Amniotic stem cell (primary cell): Measurements from ENCODE around the gene CD226.
"Not testable (repeated sequence)": the region's sequence is repeated elsewhere in the genome, so short reads cannot be mapped to it uniquely, and the experiment has no call there.

Experiments used
- DNase-seq: peaks from one replicate; lab custom pipeline; 2025; lab: John Stamatoyannopoulos, UW

CD226 gene

GRCh38 chr18:69956665-69957620 is 9.3 kb upstream of the CD226 start:
- no peak for DNase-seq

DNA sequence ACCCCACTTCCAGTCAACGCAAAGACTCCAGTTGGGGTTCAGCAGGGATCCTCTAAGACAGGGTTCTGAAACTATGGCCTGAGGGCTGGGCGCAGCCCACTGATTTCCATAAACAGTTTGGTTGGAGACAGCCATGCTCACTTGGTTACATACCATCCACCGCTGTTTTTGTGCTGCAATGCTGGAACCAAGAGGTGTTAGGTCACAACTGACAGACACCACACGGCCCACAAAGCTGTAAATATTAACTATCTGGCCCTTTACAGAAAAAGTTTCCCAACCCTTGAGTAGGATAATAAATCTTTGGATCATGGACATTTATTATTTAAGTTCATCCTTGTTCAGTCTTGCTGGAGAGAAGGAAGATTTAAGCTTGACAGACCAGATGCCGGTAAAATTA is 8.4 kb upstream of the CD226 start:
- DNase-seq: no peak

DNA sequence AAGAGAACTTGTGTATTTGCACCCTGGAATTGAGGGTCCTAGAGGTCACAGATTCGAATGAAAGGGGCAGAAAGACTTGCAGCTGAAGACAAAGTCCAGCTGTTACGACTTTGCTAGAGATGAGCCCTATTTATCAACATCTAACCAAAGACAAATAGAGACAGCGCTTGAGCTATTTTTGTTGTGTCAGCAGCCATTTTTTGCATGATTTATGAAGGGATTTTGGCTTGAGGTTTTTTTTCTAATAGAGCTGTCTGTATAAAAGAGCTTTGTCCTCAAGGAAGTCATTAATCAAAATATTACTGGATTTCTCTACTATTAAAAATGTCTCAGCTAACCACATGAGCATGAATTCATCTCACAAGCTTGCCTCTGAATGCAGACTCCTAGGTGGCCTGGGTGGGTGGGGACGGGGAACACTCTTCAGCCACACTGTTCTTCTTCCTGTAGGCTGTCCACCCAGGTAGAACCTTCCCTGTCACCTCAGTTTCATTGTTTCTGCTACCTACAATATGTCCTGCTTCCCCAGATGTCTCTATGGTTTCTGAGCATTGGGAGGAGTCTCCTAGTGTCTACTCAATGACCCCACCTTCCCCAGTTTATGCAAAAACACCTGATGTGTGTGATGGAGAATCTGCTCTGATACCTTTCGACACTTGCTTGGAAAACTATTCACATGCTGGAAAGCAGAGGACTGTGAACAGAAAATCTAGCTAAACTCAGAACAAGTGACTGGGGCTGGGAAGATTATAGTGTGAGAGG is 7.2 kb upstream of the CD226 start:
- DNase-seq: no peak

DNA sequence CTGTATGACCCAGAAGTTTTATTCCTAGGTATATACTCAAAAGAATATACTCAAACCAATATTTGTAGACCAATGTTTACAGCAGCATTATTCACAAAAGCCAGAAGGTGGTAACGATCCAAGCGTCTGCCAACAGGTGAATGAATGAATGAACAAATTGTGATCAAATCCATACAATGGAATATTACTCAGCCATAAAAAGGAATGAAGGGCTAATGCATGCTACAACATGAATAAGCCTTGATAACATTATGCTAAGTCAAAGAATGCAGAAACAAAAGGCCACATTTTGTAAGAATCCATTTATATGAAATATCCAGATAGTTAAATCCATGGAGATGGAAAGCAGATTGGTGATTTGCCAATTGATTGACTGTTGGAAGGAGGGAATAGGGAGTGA is 5.5 kb upstream of the CD226 start:
- no peak for DNase-seq

GRCh38 chr18:69951182-69951581 is 3.5 kb upstream of the CD226 start:
- no peak for DNase-seq

DNA sequence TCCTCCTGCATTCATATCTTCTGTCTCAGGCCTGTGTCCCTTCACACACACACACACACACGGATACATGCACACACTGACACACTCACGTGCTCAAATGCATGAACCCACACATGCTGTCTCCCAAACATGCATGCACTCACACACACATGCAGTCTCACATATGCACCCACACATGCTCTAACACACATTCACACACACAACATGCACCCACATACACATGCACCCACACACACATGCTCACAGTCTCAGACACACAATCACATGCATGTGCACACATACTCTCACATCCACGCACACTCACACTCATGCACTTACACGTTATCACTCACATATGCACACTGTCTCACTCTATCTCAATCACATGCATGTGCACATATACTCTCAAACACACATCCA is 1.9 kb upstream of the CD226 start:
- no peak for DNase-seq

GRCh38 chr18:69948919-69949537 is 1.4 kb upstream of the CD226 start:
- no peak for DNase-seq

- no peak for DNase-seq
Measured at GRCh38 chr18:69948256-69948655, 583 bp upstream of the CD226 start.

DNA sequence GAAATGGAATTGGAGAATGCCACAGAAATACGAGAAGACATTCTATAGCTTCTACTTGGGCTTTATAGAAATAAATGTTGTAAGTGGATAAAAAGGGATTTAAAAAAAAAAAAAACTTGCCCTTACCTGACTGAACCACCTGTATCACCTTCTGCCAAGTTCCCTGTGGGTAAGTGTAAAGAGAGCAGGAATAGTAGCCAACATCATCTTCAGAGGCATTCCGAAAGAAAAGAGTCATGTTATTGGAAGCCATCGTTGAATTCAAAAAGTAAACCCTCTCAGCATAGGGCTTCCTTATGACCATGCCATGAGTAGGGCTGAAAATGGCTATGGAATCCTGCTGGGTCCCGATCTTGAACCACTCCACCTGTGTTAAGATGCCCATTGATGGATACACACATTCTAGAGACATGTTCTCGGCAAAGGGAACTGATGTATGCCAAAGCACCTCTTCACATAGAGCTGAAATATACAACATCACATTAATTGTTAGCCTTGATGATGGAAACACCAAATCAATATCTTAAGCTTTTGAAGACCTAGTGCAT is 991 bp downstream of the CD226 start:
- no peak for DNase-seq

- no peak for DNase-seq
Measured at GRCh38 chr18:69945220-69946114, 2.2 kb downstream of the CD226 start.

DNA sequence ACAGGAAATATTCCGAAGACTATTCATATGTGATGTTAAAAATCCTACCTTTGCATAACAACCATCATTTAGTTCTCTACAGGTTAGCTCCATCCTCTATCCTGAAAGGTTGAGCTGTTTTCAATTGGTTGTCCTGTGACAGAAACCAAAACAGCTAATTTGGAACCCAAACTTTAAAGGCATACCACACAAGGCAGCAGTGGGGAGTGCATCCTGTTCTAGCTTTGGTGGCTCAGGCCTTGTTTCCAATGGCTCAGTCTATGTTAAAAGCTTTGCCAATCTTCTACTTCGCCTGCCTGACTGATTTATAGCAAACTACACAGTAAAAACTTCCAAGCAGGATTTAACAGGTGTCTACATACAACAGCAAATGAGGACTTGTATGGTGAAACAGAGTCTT is 3.2 kb downstream of the CD226 start:
- no peak for DNase-seq

DNA sequence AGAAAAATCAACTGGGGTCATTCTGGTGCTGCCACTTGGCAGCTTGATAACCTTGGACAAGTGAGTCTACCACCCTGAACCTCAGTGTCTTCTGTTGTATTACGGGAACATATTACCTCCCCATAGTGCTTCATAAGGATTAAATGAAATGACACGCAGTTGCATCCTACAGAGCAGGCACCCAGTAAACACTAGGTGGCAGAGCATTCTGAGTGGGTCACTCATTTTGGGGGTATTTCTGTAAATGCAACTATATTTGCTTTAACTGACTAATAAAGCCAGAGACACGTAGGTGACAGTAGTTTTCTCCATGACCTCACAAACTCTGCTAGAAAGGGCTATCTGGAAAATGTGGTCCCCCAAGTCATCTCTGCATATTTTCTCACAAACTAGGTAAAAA is 4.7 kb downstream of the CD226 start:
- DNase-seq: no peak

- DNase-seq: no peak
Measured at GRCh38 chr18:69941183-69941582, 6.5 kb downstream of the CD226 start.

DNA sequence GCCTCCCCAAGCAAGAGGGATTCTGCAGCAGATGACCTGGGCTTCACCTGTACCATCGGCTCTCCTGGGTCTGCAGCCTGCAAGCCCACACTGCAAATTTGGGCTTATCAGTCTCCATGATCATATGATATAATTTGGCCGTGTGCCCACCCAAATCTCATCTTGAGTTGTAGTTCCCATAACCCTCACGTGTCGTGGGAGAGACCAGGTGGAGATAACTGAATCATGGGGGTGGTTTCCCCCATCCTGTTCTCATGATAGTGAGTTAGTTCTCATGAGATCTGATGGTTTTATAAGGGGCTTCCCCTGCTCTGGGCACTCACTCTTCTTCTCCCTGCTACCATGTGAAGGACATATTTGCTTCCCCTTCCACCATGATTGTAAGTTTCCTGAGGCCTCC is 7.9 kb downstream of the CD226 start:
- DNase-seq: not testable (repeated sequence)

- DNase-seq: no peak
Measured at GRCh38 chr18:69936191-69936558, 11.5 kb downstream of the CD226 start.

GRCh38 chr18:69935319-69936190 is 12.1 kb downstream of the CD226 start:
- no peak for DNase-seq

- DNase-seq: no peak
Measured at GRCh38 chr18:69934601-69935265, 12.9 kb downstream of the CD226 start.

GRCh38 chr18:69929041-69929774 is 18.5 kb downstream of the CD226 start:
- DNase-seq: no peak

DNA sequence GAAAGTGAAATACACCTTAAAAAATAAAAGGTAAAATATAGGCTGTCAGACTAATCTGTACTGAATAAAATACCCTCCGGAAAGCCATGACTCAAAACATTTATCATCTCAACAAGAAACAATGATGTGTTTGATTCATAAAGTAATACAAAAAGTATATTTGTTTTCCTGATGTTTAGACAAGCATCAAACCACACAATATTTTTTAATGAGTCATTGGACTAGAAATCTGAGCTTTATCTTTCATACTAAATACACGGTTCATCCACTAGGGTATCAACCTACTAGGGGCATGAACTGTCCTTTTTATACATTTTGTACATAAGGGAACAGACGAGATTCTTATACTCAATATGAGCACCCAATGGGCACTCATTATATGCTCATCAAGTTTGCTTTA is 31.3 kb downstream of the CD226 start:
- no peak for DNase-seq
